GM21390 (cell line): Measurements from ENCODE around the gene ZBTB40.

Source experiments
- ATAC-seq: cut with Tn5 transposase; IDR thresholded peaks from one replicate; pipeline ENCODE4 v1.9.1; 2021; ENCODE audit not compliant: unreplicated experiment

The ZBTB40 gene

DNA sequence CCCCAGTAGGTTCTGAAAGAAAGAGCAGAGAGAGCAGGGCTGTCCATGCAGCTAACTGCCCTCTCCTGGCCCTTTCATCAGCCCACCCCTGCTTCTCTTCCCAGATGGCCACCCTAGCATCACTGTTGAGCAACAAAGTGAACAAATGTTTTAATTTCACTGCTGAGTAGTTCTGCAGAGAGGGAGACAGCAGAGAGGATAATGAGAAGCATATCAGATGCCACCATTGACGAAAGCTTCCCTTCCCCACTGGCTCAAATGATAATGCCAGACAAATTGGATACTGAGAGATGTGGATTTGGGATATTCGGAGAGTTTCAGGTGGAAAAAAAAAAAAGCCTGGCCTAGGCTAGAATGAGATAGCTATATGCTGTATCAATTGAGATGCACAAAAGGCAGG lies 46.8 kb downstream of the ZBTB40 start:
- ATAC-seq = no peak

- no peak for ATAC-seq
These were observed 48.4 kb downstream of the ZBTB40 start for GRCh38 chr1:22500058-22500457.

DNA sequence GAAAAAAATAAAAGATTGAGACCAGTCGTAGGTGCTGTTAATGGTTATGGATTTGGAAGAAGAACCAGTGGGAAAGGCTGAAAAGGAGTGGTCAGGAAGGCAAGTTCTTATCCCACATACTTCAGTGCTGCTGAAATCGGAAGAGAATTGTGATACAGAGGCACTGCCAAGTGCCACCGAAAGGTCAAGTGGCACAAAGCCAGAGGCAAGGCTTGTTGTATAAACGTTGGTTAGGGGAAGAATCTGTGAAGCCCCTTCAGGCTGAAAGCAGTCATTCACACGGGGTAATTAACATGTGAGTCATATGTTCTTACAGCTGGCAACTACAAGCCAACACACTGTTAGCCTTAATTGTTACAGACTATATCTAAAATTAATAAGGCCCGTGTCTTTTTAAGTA lies 48.8 kb downstream of the ZBTB40 start:
- ATAC-seq = no peak

GRCh38 chr1:22502202-22502601 lies 50.6 kb downstream of the ZBTB40 start:
- no peak for ATAC-seq

DNA sequence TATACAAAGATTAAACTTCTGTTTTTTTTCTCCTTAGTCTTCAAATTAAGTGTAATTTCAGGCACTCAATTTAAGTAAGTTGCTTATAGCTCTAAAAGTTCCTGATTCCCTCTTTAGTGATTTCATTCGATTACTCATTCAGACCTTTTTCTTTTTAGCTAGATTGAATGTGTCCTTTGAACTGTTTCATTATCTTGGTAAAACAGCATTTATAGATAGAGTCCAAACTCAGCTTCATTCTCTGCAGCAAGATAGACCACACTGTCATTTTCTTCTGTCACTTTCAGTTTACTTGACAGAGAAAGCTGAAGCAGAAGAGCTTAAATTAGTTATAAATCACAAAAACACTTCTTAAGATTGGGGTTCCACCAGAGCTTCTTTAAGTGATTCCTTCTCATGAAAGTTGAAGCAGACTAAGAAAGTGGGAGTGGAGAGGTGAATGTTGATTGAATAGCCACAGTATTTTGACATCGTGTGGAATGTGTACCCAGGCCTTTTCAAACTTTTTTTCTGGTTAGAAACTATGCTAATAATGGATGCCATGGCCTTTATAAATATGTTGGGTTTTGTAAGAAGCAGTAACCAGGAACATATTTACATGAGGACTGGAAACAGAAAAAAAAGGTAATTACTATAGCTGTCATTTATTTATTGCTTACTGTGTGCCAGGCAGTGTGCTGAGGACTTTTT lies 52.2 kb downstream of the ZBTB40 start:
- ATAC-seq = no peak

- no peak for ATAC-seq
These were observed 54.6 kb downstream of the ZBTB40 start for GRCh38 chr1:22506130-22506692.

DNA sequence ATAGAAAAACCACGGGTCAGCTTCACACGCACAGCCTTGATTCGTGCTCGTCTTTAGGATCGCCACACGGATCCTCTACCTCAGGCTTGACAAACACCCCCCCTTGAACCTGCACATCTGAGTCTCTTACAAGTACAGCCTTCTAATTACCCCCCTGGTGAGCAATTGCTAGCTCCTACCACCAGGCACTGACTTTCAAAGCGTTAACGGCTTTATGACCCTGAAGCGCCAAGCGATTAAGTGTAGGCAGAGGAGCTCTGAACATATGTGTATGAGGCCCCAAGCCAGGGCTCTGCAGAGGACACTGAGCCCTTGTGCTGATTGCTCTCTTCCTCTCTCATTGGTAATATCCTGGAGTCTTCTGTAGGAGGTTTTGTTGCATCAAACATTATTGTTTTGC lies 55.9 kb downstream of the ZBTB40 start:
- ATAC-seq = no peak

- no peak for ATAC-seq
These were observed 56.7 kb downstream of the ZBTB40 start for GRCh38 chr1:22508329-22508728.

DNA sequence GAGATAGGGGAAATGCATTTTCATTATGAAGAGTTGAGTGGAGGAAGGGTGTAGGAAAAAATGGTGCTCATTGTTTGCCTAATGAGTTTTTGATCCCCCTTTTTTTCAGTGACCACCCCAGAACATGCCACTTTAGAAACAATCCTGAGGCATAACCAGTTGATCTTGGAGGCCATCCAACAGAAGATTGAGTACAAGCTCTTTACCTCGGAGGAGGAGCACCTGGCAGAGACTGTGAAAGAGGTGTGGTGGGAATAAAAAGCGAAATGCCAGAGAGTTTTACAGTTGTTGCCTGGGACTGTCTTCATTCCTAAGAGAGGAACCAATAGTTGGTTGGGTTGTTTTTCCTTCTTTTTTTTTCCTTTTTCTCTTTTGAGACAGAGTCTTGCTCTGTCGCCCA lies 57.3 kb downstream of the ZBTB40 start:
- no peak for ATAC-seq

DNA sequence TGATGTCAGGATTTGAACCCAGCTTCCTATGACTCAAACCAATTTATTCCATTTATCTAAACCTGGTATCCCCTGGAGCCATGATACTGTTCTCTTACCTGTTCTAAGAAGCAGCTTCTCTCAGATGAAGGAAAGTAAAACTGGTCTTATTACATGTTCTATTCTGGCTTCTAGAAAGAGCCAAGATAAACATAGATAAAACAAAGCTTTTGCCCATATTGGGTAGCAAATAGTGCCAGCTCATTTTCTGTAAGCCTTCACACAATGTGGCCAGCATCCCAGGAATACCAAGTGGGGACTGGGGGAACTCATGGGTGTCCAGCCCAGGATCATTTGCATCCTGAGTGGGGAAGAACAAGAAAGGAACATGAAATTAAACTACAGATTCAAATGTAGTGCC lies 58.2 kb downstream of the ZBTB40 start:
- no peak for ATAC-seq

GRCh38 chr1:22512873-22513272 lies 61.2 kb downstream of the ZBTB40 start:
- no peak for ATAC-seq

- no peak for ATAC-seq
These were observed 65.4 kb downstream of the ZBTB40 start for GRCh38 chr1:22516906-22517571.

DNA sequence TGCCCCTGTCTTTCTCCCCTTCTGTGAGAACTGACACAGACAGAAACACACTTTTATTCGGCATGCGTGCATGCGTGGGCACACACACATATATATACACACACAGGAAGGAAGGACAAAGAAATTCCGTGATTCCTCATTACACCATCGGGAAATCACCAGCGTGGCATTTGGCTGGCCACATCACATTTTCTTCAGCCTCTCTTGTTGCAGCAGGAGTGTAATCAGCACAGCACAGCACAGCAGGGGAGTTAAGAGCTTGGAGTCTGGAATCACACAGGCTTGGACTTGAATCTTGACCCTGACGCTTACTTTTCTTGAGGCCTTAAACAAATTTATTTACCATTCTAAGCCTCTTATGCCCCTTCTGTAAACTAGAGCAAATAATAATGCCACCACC lies 66.3 kb downstream of the ZBTB40 start:
- no peak for ATAC-seq

GRCh38 chr1:22518379-22518778 lies 66.7 kb downstream of the ZBTB40 start:
- ATAC-seq = no peak

DNA sequence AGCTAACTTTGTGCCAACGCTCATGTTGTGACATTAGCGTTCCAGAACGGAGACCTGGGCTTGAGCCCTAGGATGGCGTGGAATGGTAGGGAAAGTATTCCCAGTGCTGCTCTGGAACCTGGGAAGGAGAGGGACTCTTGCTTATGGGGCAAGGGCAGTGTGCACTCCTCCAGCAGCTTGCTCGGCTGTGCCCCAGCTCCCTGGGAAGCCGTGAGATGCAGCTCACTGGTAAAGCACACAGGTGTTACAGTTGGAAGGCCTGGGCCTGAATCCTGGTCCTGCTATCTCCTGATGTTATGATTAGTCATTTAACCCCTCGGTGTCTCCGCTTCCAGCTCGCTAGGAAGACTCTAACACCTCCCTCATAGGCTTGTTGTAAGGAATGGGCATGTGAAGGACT lies 69.2 kb downstream of the ZBTB40 start:
- ATAC-seq = no peak

DNA sequence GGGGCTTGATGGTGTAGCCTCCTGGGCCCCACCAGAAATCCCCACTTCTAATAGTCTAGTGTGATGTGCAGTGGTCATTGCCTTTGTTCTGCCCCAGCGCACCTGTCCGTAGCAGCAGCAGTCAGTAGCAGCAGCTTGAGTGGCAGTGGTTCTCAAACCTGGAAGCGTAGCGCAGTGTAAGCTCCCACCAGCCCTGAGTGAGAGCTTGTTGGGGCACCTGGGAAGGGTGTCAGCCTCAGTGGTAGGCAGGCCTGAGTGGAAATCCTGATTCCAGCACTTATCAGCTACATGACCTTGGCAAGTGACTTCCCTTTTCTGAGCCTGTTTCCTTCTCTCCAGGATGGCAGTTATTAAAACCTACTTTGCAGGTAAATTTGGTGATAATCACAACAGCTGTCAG lies 70.0 kb downstream of the ZBTB40 start:
- no peak for ATAC-seq

DNA sequence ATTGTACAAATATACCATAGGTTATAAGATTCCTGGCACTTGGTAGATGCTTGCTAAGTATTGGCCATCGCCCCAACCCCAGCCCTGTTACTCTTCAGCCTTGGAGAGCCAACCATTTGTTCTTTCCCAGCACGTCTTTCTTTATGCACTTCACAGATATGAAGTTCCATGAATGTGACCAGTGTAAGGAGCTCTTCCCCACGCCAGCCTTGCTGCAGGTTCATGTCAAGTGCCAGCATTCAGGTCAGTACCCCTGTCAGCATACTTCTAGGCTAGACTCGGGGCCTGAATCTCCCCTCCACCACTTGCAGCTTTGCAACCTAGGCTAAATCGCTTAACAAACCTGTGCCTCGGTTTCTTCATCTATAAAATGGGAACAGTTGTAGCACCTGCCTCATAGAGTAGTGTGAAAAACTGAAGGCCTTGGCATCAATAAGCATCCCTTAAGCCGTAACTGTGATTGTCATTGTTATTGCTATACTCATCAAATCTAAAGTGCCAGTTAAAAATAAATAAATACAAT lies 70.6 kb downstream of the ZBTB40 start:
- no peak for ATAC-seq

- no peak for ATAC-seq
These were observed 72.8 kb downstream of the ZBTB40 start for GRCh38 chr1:22524481-22524880.

GRCh38 chr1:22525211-22525610 lies 73.6 kb downstream of the ZBTB40 start:
- no peak for ATAC-seq

- no peak for ATAC-seq
These were observed 74.0 kb downstream of the ZBTB40 start for GRCh38 chr1:22525646-22526045.

DNA sequence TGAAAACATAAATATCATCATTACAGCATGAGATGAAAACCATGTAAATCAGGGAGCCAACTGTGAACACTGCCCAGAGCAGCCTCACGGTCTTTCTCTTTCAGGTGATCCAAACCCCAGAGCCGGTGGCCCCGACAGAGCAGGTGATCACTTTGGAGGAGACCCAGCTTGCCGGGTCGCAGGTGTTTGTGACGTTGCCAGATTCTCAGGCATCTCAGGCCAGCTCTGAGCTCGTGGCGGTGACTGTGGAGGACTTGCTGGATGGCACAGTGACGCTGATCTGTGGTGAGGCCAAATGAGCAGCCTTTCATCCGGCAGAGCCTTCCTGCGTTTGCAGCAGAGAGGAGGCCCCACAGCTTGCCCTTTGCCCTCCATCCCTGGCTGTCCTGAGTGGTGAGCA lies 74.4 kb downstream of the ZBTB40 start:
- no peak for ATAC-seq

GRCh38 chr1:22526677-22527076 lies 75.0 kb downstream of the ZBTB40 start:
- ATAC-seq = no peak
